ENCODE measurements around the gene ACOT2.
"Not testable (repeated sequence)": the region's sequence is repeated elsewhere in the genome, so short reads cannot be mapped to it uniquely, and the experiment has no call there.

Gene ACOT2

DNA sequence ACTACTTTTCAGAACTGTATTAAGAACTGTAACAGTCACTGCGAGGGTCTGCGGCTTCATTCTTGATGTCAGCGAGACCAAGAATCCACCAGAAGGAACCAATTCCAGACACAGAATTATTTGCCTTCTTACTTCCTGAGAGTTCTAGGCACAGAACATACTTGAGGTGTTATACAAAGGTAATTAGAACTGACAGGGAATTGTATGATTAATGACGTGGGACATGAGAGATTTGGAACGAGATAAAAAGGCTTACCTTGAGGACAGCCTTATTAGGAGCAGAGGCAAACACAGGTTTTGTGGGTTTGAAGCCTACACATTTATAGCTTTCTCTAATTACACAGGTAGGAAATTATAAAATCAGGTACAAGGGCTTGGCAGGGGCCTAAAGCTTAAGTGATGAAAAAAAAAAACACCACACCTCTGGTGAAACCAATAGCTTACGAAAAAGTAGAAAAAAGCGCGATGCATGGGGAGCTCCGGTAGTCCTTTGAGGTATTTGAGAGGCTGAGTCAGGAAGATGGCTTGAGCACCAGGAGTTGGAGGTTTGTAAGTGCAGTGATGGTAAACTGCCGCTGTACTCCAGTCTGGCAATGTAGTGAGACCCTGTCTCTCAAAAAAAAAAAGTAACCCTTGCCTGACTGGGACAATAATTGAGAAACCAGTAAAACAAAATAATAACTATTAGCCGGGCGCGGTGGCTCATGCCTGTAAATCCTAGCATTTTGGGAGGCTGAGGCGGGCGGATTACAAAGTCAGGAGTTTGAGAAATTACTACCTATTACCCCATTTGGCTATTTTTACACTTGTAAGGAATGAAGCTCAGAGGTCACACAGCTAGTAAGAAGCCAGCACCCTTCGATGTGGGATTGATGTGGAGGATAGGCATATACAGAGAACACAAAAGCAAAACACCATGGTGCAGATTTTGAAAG lies 795 bp upstream of the ACOT2 start:
- no peak for DNase-seq (ENCODE audit: low read depth)

DNA sequence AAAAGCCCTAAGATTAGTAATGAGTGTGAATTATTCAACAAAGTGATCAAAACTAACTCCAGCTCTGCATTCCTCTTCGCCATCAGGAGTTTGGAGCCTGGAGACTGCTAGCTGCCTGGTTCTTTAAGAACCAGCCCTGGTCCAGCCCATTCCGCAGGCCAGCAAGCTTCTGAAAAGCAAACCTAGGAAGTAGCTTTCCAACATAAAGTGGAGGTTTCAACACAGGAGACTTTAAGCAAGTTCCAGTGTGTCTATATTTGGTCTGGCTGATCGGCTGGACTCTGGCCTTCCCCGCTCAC lies 178 bp upstream of the ACOT2 start:
- not testable (repeated sequence) for DNase-seq (ENCODE audit: low read depth)

DNA sequence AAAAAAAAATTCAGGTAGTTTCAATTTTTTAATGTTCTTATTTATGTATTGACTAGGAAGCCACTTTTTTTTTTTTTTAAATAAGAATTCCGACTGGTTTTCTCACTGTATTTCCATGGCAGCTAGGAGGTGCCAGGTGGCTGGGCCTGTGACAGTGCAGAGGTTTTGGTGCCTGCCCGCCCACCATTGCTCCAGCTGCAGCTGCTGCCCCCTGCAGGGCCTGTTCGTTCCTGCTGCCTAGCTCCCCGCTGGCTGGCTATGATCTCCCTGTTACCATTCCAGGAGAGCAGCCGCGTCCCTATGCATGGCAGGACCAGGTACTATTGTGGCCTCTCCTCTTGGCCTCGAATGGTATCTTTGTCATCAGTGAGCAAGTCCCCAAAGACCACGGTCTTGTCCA lies 1.9 kb downstream of the ACOT2 start:
- DNase-seq (ENCODE audit: low read depth) = not testable (repeated sequence)

DNA sequence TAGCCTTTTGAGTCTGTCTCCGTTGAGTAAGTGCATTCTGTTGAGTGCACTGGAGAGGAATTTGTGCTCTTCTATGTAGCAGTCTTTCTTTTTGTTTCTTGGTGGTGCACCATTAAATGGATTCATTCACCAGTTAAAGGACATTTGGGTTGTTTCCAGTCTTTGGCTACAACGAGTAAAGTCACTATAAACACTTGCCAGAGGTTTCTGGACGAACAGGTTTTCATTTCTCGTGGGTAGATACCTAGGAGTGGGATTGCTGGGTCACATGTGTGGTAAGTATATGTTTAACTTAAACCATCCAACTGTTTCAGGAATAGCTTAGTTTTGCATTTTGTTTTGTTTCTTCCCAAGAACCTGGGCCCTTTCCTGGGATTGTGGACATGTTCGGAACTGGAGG lies 4.0 kb downstream of the ACOT2 start:
- not testable (repeated sequence) for DNase-seq (ENCODE audit: low read depth)

DNA sequence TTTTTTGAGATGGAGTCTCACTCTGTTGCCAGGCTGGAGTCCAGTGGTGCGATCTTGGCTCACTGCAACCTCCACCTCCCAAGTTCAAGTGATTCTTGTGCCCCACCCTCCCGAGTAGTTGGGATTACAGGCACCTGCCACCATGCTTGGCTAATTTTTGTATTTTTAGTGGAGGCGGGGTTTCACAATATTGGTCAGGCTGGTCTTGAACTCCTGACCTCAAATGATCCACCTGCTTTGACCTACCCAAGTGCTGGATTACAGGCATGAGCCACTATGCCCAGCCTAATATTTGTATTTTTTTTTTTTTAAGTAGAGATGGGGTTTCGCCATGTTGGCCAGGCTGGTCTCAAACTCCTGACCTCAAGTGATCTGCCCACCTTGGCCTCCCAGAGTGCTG lies 4.7 kb downstream of the ACOT2 start:
- DNase-seq (ENCODE audit: low read depth) = not testable (repeated sequence)

DNA sequence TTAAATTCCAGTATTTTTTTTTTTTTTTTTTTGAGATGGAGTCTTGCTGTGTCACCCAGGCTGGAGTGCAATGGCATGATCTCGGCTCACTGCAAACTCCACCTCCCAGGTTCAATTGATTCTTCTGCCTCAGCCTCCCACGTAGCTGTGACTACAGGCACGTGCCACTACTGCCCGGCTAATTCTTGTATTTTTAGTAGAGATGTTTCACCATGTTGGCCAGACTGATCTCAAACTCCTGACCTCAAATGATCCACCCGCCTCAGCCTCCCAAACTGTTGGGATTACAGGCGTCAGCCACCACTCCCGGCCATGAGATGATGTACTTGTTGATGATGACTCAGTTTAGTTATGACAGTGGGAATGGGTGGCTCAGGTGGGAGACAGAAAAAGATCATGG lies 5.2 kb downstream of the ACOT2 start:
- not testable (repeated sequence) for DNase-seq (ENCODE audit: low read depth)

DNA sequence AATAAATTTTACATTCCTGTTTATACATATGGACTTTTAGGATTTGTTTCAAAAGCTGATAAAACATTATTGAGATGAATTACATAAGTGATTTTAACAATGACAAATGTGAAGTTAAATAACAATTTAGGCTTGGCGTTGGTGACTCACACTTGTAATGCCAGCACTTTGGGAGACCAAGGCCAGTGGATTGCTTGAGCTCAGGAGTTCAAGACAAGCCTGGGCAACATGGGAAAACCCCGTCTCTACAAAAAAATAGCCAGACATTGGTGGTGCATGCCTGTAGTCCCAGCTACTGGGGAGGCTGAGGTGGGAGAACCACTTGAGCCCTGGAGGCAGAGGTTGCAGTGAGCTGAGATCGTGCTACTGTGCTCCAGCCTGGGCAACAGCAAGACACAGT lies 7.4 kb downstream of the ACOT2 start:
- no peak for DNase-seq (ENCODE audit: low read depth)

DNA sequence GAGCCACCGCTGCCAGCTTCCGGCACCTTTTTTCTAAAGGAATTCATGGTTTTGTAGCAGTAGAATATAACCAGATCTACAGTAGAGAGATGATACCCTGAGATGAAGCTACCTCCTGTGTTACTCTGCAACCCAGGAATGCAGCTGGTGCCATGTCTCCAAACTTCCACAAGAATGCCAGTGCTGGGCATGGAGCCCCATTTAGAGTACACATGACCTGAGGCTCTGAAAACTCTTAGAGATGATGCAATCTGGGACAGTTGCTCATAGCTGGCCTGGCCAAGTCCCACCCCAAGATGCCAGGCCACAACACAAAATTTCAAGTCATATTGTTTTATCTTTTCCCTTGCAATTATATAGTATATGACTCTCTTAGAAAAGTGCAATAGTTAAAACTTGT lies 8.2 kb downstream of the ACOT2 start:
- DNase-seq (ENCODE audit: low read depth) = not testable (repeated sequence)

DNA sequence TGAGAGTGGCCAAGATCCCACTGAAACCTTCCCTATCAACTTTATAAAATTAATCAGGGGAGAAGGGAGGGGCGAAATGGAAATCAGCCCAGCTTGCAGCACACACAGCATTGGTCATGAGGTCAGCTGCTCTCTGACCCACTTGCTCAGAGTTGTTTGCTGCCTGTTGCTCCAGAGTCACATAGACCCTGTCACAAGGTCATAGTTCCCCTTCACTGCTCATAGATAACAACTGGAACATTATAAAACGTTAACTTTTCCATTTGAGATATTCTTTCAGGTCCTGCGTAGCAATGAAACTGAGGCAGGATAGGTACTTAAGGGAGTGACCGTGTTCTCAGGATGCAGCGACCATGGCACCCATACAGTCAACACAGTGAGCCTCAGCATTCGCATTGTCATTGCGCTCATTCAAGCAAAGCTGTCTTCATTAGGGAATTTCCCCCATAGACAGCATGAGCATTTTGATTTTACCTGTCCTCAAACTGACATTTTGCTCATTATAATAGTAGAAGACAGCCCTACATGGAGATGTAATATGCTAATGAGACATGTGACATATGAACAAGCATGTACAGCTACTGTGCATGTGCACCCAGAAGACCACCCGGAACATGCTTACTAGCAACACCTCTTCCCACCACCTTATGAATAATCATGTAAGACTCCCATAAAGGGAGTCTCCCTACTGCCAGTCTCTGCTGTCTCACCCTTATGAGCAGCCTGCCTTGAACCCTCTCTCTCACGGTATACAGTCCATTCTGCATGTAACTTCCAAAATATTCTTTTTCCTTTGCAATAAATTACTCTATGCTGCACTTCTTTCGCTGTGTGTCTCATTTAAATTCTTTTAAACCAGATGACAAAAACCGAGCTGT lies 13.3 kb downstream of the ACOT2 start:
- not testable (repeated sequence) for DNase-seq (ENCODE audit: low read depth)

DNA sequence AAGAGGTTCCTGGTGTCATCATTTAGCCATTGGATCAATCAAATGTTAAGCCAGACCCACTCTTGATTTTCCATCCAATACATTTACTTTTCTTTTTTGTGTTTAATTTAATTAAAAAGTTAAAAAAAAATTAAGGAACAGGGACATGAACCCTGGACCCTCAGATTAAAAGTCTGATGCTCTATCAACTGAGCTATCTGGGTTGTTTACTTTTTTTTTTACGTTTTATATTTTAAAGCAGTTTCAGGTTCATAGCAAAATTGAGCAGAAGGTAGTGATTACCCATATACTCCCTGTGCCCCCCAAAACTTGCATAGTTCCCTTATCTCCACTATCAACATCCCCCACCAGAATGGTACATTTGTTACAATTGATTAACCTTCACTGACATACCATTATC lies 19.7 kb downstream of the ACOT2 start:
- DNase-seq (ENCODE audit: low read depth) = no peak

DNA sequence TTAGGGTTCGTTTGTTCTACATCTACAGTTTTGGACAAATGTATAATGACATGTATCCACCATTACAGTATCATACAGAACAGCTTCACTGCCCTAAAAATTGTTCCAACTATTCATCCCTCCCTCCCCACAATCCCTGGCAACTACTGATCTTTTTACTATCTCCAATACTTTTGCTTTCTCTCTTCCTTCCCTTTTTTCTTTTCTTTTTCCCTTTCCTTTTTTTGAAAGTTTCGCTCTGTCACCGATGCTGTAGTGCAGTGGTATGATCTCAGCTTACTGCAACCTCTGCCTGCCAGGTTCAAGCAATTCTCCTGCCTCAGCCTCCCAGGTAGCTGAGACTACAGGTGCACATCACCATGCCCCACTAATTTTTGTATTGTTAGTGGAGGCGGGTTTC lies 20.1 kb downstream of the ACOT2 start:
- DNase-seq (ENCODE audit: low read depth) = no peak

DNA sequence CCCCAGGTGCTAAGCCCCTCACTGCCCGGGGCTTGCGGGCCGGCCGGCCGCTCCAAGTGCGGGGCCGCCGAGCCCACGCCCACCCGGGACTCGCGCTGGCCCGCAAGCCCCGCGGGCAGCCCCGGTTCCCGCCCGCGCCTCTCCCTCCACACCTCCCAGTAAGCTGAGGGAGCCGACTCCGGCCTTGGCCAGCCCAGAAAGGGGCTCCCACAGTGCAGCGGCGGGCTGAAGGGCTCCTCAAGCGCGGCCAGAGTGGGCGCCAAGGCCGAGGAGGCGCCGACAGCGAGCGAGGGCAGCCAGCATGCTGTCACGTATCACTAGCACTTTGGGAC lies 21.6 kb downstream of the ACOT2 start:
- not testable (repeated sequence) for DNase-seq (ENCODE audit: low read depth)

DNA sequence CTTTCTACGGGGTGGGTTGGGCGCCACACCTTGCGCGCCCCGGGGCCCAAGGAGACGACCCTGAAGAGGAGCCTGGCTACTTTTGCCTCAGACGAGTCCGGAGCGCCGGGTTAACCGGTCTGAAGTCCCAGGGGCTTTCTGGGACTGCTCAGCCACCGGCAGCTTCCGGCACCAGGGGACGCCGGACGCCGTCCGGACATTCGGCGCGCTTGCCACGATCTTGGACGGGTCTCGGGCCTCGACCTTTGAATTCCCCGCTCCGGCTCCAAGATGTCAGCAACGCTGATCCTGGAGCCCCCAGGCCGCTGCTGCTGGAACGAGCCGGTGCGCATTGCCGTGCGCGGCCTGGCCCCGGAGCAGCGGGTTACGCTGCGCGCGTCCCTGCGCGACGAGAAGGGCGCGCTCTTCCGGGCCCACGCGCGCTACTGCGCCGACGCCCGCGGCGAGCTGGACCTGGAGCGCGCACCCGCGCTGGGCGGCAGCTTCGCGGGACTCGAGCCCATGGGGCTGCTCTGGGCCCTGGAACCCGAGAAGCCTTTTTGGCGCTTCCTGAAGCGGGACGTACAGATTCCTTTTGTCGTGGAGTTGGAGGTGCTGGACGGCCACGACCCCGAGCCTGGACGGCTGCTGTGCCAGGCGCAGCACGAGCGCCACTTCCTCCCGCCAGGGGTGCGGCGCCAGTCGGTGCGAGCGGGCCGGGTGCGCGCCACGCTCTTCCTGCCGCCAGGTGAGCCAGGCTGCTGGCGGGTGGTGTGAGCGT lies 22.9 kb downstream of the ACOT2 start, which contains the start of gene ACOT4:
Gene ACOT4, plus strand, starts transcription at position 184 of the 760 bp plus-strand sequence. Its CDS starts 87 bp downstream, at position 271.
- DNase-seq (ENCODE audit: low read depth) = no peak

DNA sequence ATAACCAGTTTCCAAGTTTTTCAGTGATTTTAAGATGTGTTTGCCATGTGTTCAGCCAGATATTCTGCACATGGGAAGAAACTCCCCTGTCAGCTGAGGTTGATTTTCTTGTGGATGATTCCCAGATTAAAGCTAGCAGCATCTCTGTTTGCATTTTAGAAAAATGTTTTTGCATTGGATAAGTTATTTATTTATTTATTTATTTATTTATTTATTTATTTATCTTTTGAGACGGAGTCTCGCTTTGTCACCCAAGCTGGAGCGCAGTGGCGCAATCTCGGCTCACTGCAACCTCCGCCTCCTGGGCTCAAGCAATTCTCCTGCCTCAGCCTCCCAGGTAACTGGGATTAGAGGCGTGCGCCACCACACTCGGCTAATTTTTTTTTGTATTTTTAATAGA lies 25.5 kb downstream of the ACOT2 start:
- DNase-seq (ENCODE audit: low read depth) = no peak

DNA sequence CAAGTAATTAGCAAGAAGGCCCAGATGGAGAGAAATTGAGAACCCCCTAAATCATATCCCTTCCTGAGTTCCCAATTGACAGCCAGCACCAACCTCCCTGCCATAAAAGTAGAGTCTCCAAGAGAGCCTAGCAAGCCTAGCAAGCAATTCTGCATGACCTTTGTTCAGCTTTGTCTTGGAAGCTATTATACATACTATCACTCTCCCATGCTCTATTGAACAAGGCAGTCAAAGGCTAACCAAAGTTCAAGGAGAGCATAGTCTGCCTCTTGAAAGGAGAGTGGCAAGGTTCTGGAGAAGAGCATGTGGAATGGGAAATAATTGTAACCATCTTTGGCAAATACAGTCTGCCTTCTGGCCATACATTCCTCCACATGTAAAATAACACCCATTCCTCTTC lies 30.5 kb downstream of the ACOT2 start:
- no peak for DNase-seq (ENCODE audit: low read depth)

DNA sequence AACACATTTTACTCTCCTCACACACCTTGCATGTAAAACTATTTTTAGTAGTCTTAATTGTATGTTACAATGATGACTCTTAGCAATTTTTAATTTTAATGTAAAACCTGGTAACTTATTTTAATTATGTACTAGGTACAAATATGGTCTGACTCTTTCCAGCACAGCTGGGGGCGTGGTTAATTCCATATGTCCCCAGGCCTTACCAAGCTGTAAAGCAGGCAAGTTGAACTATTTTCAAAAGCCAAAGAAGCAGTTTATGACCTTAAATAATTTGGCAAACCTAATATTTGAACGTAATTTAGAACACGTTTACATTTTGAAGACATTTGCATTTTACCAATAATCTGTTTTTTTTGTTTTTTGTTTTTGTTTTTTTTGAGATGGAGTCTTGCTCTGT lies 34.0 kb downstream of the ACOT2 start:
- DNase-seq (ENCODE audit: low read depth) = no peak

DNA sequence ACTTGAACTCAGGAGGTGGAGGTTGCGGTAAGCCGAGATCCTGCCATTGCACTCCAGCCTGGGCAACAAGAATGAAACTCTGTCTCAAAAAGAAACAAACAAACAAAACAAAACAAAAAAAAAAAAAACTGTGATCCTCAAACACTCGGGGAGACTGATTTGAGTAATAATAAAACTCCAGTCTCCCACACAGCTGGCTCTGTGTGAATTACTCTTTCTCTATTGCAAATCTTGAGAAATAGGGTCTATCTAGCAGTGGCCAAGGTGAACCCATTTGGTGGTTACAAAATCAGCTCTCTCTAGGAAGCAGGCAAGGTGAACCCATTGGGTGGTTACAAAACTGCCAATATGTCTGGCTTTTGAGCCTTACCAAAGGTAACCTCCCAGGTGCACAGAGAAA lies 37.3 kb downstream of the ACOT2 start:
- no peak for DNase-seq (ENCODE audit: low read depth)

DNA sequence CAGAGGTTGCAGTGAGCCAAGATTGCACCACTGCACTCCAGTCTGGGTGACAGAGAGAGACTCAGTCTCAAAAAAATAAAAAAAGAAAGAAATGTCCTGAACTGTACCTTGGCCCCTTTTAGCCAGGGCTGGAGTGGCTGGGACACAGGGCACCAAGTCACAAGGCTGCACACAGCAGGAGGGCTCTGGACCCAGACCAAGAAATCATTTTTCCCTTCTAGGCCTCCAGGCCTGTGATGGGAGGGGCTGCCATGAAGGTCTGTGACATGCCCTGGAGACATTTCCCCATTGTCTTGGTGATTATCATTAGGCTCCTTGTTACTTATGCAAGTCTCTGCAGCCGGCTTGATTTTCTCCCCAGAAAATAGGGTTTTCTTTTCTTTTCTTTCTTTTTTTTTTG lies 38.2 kb downstream of the ACOT2 start:
- DNase-seq (ENCODE audit: low read depth) = no peak

DNA sequence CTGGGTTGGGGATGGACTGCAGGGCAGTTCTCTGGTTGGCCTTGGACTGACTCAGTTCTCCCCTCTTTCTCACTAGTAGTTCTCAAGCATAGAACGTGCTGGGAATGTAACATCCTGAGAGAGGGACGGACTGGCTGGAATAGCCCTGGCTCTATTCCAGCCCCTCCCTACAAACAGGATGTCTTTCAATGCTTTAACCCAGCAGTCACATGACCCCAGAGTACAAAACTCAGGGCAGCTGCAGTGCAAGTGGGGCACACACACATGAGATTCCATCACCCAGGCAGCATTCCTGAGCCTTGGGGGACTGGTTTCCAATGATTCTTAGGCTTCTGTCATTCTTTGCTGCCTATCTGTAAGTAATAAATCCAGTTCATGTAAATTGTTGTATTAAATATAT lies 41.7 kb downstream of the ACOT2 start:
- no peak for DNase-seq (ENCODE audit: low read depth)

DNA sequence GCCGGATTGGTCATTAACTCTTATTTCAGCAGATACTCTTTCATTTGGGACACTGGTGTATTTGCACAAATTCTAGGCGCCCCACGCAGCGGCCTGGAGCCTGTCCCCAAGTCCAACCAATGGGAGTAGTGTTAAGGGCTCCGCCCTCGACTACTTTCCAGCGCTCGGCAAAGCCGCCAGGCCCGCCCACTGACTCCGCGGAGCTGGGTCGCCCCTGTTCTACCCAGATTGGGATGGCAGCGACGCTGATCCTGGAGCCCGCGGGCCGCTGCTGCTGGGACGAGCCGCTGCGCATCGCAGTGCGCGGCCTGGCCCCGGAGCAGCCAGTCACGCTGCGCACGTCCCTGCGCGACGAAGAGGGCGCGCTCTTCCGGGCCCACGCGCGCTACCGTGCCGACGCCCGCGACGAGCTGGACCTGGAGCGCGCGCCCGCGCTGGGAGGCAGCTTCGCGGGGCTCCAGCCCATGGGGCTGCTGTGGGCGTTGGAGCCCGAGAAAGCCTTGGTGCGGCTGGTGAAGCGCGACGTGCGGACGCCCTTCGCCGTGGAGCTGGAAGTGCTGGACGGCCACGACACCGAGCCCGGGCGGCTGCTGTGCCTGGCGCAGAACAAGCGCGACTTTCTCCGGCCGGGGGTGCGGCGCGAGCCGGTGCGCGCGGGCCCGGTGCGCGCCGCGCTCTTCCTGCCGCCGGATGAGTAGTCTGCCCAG lies 43.5 kb downstream of the ACOT2 start, which contains the start of gene ACOT6:
Gene ACOT6, plus strand, starts transcription at position 179 of the 707 bp plus-strand sequence. Its CDS starts 55 bp downstream, at position 234.
- no peak for DNase-seq (ENCODE audit: low read depth)

DNA sequence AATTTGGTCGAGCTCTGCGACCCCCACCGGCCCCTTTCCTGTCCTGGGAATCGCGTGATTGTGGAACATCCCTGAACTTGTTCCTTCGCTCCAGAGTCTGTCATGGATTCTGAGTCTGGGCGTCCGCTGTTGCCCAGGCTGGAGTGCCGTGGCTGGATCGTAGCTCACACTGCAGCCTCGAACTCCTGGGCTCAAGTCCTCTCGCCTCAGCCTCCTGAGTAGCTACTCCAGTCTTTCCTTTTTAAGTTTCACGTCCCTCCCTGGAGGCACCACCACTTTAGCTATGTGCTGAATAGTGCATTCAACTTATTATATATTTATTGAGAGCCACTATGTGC lies 44.0 kb downstream of the ACOT2 start:
- no peak for DNase-seq (ENCODE audit: low read depth)

All from CMK (cell line).